Activated T-cell treated with anti-CD3 and anti-CD28 coated beads, Interleukin-2, amount 50 U/mL, for 24 hours (primary cell): ENCODE results near the gene KTI12.
"Not testable (repeated sequence)": the region's sequence is repeated elsewhere in the genome, so short reads cannot be mapped to it uniquely, and the experiment has no call there.

Experiments
- DNase-seq: peaks from one replicate; pipeline ENCODE4 v3.0.0-alpha.2; 2020
- H3K27ac Mint-ChIP-seq: 2 replicates; pipeline ENCODE4 v1.8.0; 2020; ENCODE audit warnings: mild to moderate bottlenecking, mixed read lengths
- H3K27me3 Mint-ChIP-seq: 2 replicates; pipeline ENCODE4 v1.8.0; 2020; ENCODE audit warnings: mixed read lengths
- H3K36me3 Mint-ChIP-seq: 2 replicates; pipeline ENCODE4 v1.8.0; 2020; ENCODE audit warnings: low read depth, mixed read lengths
- H3K4me1 Mint-ChIP-seq: 2 replicates; pipeline ENCODE4 v1.8.0; 2020; ENCODE audit warnings: low read depth, mixed read lengths
- H3K4me3 Mint-ChIP-seq: 2 replicates; pipeline ENCODE4 v1.8.0; 2020; ENCODE audit warnings: mild to moderate bottlenecking, moderate library complexity, mixed read lengths
- H3K9me3 Mint-ChIP-seq: 2 replicates; pipeline ENCODE4 v1.8.0; 2020; ENCODE audit warnings: mixed read lengths

KTI12 gene

GRCh38 chr1:52033190-52034049 lies at the start of gene KTI12:
Gene KTI12, minus strand, starts transcription at chr1:52033810. Its CDS starts 49 bp downstream, at chr1:52033761.
- H3K36me3 Mint-ChIP-seq, result peaks cover 71% of the 10 kb centered on the region

GRCh38 chr1:52080014-52080415 lies 46.4 kb upstream of the KTI12 start:
- Mint-ChIP-seq H3K4me1 (peaks cover 10% of the 10 kb centered on the region), H3K9me3 (no peaks in the 10 kb centered on the region), H3K27me3 (no peaks in the 10 kb centered on the region), H3K36me3 (peaks cover 62% of the 10 kb centered on the region), H3K27ac (peak overlapping the region; percentile 24), H3K4me3 (no peak overlapping the region)
- DNase-seq, result no peak

More at GRCh38 chr1:52033190-52034049, at the start of gene KTI12:
- Mint-ChIP-seq H3K27ac (peak within 1 kb of the TSS; percentile 97), H3K4me3 (peak within 1 kb of the TSS; percentile 95), H3K27me3 (no peaks in the 10 kb centered on the region), H3K9me3 (no peaks in the 10 kb centered on the region), H3K4me1 (peaks cover 38% of the 10 kb centered on the region)
- DNase-seq, result peak; percentile 86

GRCh38 chr1:52077277-52077676 lies 43.7 kb upstream of the KTI12 start:
- not testable (repeated sequence) for H3K27ac Mint-ChIP-seq, H3K9me3 Mint-ChIP-seq, H3K4me1 Mint-ChIP-seq, DNase-seq, H3K4me3 Mint-ChIP-seq, H3K27me3 Mint-ChIP-seq
- H3K36me3 Mint-ChIP-seq, result peaks cover 65% of the 10 kb centered on the region

GRCh38 chr1:52072291-52072690 lies 38.7 kb upstream of the KTI12 start:
- peaks cover 21% of the 10 kb centered on the region for H3K4me1 Mint-ChIP-seq
- H3K36me3 Mint-ChIP-seq, result peaks cover 75% of the 10 kb centered on the region
- no peaks in the 10 kb centered on the region for H3K27me3 Mint-ChIP-seq
- peak overlapping the region; percentile 26 for H3K27ac Mint-ChIP-seq
- H3K4me3 Mint-ChIP-seq, result no peak overlapping the region
- no peaks in the 10 kb centered on the region for H3K9me3 Mint-ChIP-seq
- DNase-seq, result no peak

GRCh38 chr1:52070704-52071103 lies 37.1 kb upstream of the KTI12 start:
- peaks cover 19% of the 10 kb centered on the region for H3K4me1 Mint-ChIP-seq
- H3K27me3 Mint-ChIP-seq, result no peaks in the 10 kb centered on the region
- H3K4me3 Mint-ChIP-seq, result no peak overlapping the region
- no peaks in the 10 kb centered on the region for H3K9me3 Mint-ChIP-seq
- H3K36me3 Mint-ChIP-seq, result peaks cover 71% of the 10 kb centered on the region
- no peak overlapping the region for H3K27ac Mint-ChIP-seq
- DNase-seq, result no peak

GRCh38 chr1:52063192-52063591 lies 29.6 kb upstream of the KTI12 start:
- Mint-ChIP-seq H3K27ac (no peak overlapping the region), H3K4me3 (no peak overlapping the region)
- no peak for DNase-seq

GRCh38 chr1:52060822-52061221 lies 27.2 kb upstream of the KTI12 start:
- Mint-ChIP-seq H3K4me3 (no peak overlapping the region), H3K27me3 (no peaks in the 10 kb centered on the region), H3K36me3 (peaks cover 87% of the 10 kb centered on the region), H3K27ac (no peak overlapping the region), H3K4me1 (peaks cover 39% of the 10 kb centered on the region), H3K9me3 (no peaks in the 10 kb centered on the region)
- no peak for DNase-seq

More at GRCh38 chr1:52063192-52063591, 29.6 kb upstream of the KTI12 start:
- Mint-ChIP-seq H3K27me3 (no peaks in the 10 kb centered on the region), H3K9me3 (no peaks in the 10 kb centered on the region), H3K36me3 (peaks cover 89% of the 10 kb centered on the region), H3K4me1 (peaks cover 30% of the 10 kb centered on the region)

- DNase-seq, result no peak
- no peaks in the 10 kb centered on the region for H3K27me3 Mint-ChIP-seq
- H3K27ac Mint-ChIP-seq, result no peak overlapping the region
- no peaks in the 10 kb centered on the region for H3K9me3 Mint-ChIP-seq
- H3K4me3 Mint-ChIP-seq, result no peak overlapping the region
- peaks cover 39% of the 10 kb centered on the region for H3K4me1 Mint-ChIP-seq
- H3K36me3 Mint-ChIP-seq, result peaks cover 87% of the 10 kb centered on the region
These were observed 26.3 kb upstream of the KTI12 start for GRCh38 chr1:52059888-52060287.

- Mint-ChIP-seq H3K9me3 (no peaks in the 10 kb centered on the region), H3K4me1 (peaks cover 40% of the 10 kb centered on the region), H3K27me3 (no peaks in the 10 kb centered on the region), H3K27ac (no peak overlapping the region), H3K36me3 (peaks cover 87% of the 10 kb centered on the region), H3K4me3 (peak overlapping the region; percentile 35)
- DNase-seq, result no peak
These were observed 25.7 kb upstream of the KTI12 start for GRCh38 chr1:52059321-52059720.

GRCh38 chr1:52057876-52058415 lies 24.3 kb upstream of the KTI12 start:
- H3K27ac Mint-ChIP-seq, result peak overlapping the region; percentile 52
- no peaks in the 10 kb centered on the region for H3K9me3 Mint-ChIP-seq
- peak overlapping the region; percentile 98 for H3K4me3 Mint-ChIP-seq
- H3K4me1 Mint-ChIP-seq, result peaks cover 47% of the 10 kb centered on the region
- H3K36me3 Mint-ChIP-seq, result peaks cover 86% of the 10 kb centered on the region
- no peak for DNase-seq
- H3K27me3 Mint-ChIP-seq, result no peaks in the 10 kb centered on the region

GRCh38 chr1:52057255-52057654 lies 23.6 kb upstream of the KTI12 start:
- H3K4me1 Mint-ChIP-seq, result peaks cover 51% of the 10 kb centered on the region
- no peaks in the 10 kb centered on the region for H3K27me3 Mint-ChIP-seq
- peak overlapping the region; percentile 98 for H3K4me3 Mint-ChIP-seq
- no peaks in the 10 kb centered on the region for H3K9me3 Mint-ChIP-seq
- H3K36me3 Mint-ChIP-seq, result peaks cover 85% of the 10 kb centered on the region
- peak overlapping the region; percentile 97 for H3K27ac Mint-ChIP-seq
- DNase-seq, result no peak

GRCh38 chr1:52056937-52057231 lies 23.3 kb upstream of the KTI12 start:
- peak overlapping the region; percentile 97 for H3K27ac Mint-ChIP-seq
- H3K4me3 Mint-ChIP-seq, result peak overlapping the region; percentile 98
- no peak for DNase-seq
- no peaks in the 10 kb centered on the region for H3K9me3 Mint-ChIP-seq
- H3K4me1 Mint-ChIP-seq, result peaks cover 55% of the 10 kb centered on the region
- peaks cover 86% of the 10 kb centered on the region for H3K36me3 Mint-ChIP-seq
- H3K27me3 Mint-ChIP-seq, result no peaks in the 10 kb centered on the region

- peaks cover 86% of the 10 kb centered on the region for H3K36me3 Mint-ChIP-seq
- H3K4me3 Mint-ChIP-seq, result peak within 1 kb of the TSS; percentile 98
- peak within 1 kb of the TSS; percentile 97 for H3K27ac Mint-ChIP-seq
- H3K27me3 Mint-ChIP-seq, result no peaks in the 10 kb centered on the region
- DNase-seq, result peak; percentile 93
- H3K9me3 Mint-ChIP-seq, result no peaks in the 10 kb centered on the region
- H3K4me1 Mint-ChIP-seq, result peaks cover 57% of the 10 kb centered on the region
These were observed 22.7 kb upstream of the KTI12 start, which contains the start of gene BTF3L4 for GRCh38 chr1:52056163-52056936. Gene BTF3L4, plus strand, starts transcription at chr1:52056295. Its CDS starts 3,553 bp downstream, at chr1:52059848.

- peak overlapping the region; percentile 97 for H3K27ac Mint-ChIP-seq
- H3K27me3 Mint-ChIP-seq, result no peaks in the 10 kb centered on the region
- peak overlapping the region; percentile 98 for H3K4me3 Mint-ChIP-seq
- DNase-seq, result no peak
- peaks cover 58% of the 10 kb centered on the region for H3K4me1 Mint-ChIP-seq
- no peaks in the 10 kb centered on the region for H3K9me3 Mint-ChIP-seq
- H3K36me3 Mint-ChIP-seq, result peaks cover 84% of the 10 kb centered on the region
These were observed 22.2 kb upstream of the KTI12 start for GRCh38 chr1:52055866-52056162.
